Mesodermal cell (in vitro differentiated cells): Measurements from ENCODE around the gene NUDT14.

Experiments used
- H3K27ac ChIP-seq: 2 replicates; pipeline ENCODE4 v1.7.0; 2013; ENCODE audit warnings: mild to moderate bottlenecking, low read depth, low read length, moderate library complexity; ENCODE audit not compliant: severe bottlenecking
- H3K36me3 ChIP-seq: 2 replicates; pipeline ENCODE4 v1.7.1; 2013; ENCODE audit warnings: mild to moderate bottlenecking, low read length, moderate library complexity; ENCODE audit not compliant: control insufficient read depth, insufficient read depth
- H3K4me1 ChIP-seq: one replicate; pipeline ENCODE4 v1.7.1; 2013; ENCODE audit warnings: mild to moderate bottlenecking, low read length; ENCODE audit not compliant: insufficient read depth, control insufficient read depth, poor library complexity, severe bottlenecking
- H3K4me3 ChIP-seq: 2 replicates; pipeline ENCODE4 v1.7.0; 2013; ENCODE audit warnings: low read length, control low read depth, mild to moderate bottlenecking; ENCODE audit not compliant: insufficient read depth, poor library complexity, severe bottlenecking; ENCODE audit errors: extremely low read depth
- H3K9me3 ChIP-seq: 2 replicates; pipeline ENCODE4 v1.7.1; 2013; ENCODE audit warnings: mild to moderate bottlenecking, low read length, moderate library complexity; ENCODE audit not compliant: control insufficient read depth
- WGBS, 2 experiments: methylation state at CpG; one replicate each; pipeline ENCODE4 v1.1.5; 2013; ENCODE audit warnings: missing lambda C conversion rate in 2 of 2; ENCODE audit not compliant: insufficient coverage in 2 of 2; 5-methylcytosine and 5-hydroxymethylcytosine counted together

The NUDT14 gene

GRCh38 chr14:105165761-105166485, 15.2 kb downstream of the NUDT14 start:
- Histone ChIP-seq H3K36me3 (no peaks in the 10 kb centered on the region), H3K4me1 (peaks cover 7% of the 10 kb centered on the region), H3K9me3 (no peaks in the 10 kb centered on the region), H3K27ac (no peak overlapping the region), H3K4me3 (no peak overlapping the region)
- WGBS, 2 experiments = 95% methylated on average over 21 to 30 of the region's 32 CpGs

- Histone ChIP-seq H3K9me3 (no peaks in the 10 kb centered on the region), H3K36me3 (no peaks in the 10 kb centered on the region), H3K4me3 (no peak overlapping the region), H3K4me1 (no peaks in the 10 kb centered on the region), H3K27ac (no peak overlapping the region)
- 58 to 72% methylated on average over 2 to 5 of the region's 10 CpGs for WGBS, 2 experiments
These were observed 15.9 kb downstream of the NUDT14 start for GRCh38 chr14:105165134-105165704.

DNA sequence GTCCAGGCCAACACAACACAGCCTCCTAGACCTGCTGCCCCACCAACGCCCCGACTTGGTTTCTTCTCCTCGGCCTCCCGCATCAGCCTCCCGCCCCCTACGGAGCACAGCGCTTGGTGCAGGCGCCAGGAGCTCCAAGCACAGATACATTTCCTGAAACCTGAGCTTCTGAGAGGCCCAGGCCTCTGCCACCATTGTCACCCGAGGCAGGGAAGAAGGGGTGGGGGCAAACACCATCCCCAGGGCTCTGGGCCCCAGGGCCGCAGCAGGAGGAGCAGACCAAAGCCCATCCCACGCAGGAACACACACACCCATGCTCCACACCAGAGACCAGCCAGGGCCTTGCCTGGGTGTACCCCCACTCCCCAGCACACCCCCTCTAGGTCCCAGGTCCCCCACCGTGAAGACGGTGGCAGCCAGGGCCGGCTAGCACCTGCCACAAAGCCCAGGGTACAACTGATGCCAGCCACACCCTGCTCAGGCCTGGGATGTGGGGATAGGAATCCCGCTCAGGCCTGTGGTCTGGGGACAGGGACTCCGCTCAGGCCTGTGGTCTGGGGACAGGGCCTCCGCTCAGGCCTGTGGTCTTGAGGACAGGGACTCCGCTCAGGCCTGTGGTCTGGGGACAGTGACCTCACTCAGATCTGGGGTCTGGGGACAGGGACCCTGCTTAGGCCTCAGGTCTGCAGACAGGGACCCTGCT, 17.9 kb downstream of the NUDT14 start:
- H3K4me3 ChIP-seq = no peak overlapping the region
- H3K4me1 ChIP-seq = no peaks in the 10 kb centered on the region
- WGBS, 2 experiments = 85 to 88% methylated on average over 14 to 16 of the region's 18 CpGs
- no peak overlapping the region for H3K27ac ChIP-seq
- H3K9me3 ChIP-seq = no peaks in the 10 kb centered on the region
- H3K36me3 ChIP-seq = no peaks in the 10 kb centered on the region

- H3K4me3 ChIP-seq = no peak overlapping the region
- WGBS, 2 experiments = 87% methylated on average over 2 of the region's 2 CpGs; no CpG with 5 or more reads in 1 of the 2 experiments
These were observed 18.5 kb downstream of the NUDT14 start for GRCh38 chr14:105162669-105162979.

DNA sequence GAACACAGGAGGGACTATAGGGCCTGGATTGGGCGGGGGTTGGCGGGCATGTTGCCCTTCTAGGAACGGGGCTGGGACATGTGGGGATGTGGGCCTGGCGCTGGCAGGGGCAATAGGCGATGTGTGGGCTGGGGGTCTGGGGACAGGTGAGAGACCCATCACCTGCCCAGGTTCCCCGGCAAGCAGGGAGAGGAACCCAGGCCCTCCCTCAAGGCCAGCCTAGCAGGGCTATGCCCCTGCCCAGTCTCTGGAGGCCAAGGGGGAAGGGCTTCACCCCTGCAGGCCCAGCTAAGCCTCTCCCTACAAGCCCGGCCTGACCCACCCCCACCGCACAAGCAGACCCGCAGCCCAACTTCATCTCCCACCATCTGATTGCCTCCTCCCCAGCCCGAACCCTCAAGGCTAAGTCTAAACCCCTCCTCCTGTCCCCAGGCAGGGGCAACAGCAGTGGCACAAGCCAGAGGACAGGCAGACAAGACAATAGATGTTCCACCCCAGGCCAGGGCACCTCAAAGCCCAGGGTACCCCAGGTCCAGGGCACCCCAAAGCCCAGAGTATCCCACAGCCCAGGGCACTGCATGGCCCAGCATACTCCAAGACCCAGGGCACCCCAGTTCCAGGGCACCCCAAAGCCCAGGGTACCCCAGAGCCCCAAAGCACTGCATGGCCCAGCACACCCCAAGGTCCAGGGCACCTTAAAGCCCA, 19.0 kb downstream of the NUDT14 start:
- Histone ChIP-seq H3K4me1 (no peaks in the 10 kb centered on the region), H3K9me3 (no peaks in the 10 kb centered on the region), H3K36me3 (no peaks in the 10 kb centered on the region), H3K4me3 (no peak overlapping the region), H3K27ac (no peak overlapping the region)
- 89 to 95% methylated on average over 7 to 8 of the region's 10 CpGs for WGBS, 2 experiments

More at GRCh38 chr14:105162669-105162979, 18.5 kb downstream of the NUDT14 start:
- H3K36me3 ChIP-seq = no peaks in the 10 kb centered on the region
- H3K4me1 ChIP-seq = no peaks in the 10 kb centered on the region
- no peak overlapping the region for H3K27ac ChIP-seq
- no peaks in the 10 kb centered on the region for H3K9me3 ChIP-seq

DNA sequence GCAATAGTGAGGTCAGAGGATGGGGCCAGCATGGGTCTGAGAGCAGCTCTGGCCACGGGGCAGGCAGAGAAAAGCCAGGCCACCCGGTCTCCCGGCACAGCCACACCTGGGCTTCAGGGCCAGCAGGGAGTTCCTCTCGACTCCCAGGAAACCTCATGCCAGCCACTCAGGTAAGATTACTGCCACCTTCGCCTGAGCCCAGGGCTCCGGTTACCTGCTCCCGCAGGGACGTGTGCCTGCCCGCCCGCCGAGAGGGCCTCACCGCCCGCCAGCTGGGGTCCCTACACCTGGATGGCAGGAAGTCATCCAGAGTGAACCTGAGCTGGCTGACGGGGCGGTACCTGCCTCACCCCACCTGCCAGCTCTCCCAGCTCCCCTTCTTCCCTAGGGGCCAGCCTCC, 19.8 kb downstream of the NUDT14 start:
- Histone ChIP-seq H3K4me1 (no peaks in the 10 kb centered on the region), H3K9me3 (no peaks in the 10 kb centered on the region), H3K27ac (no peak overlapping the region), H3K36me3 (no peaks in the 10 kb centered on the region), H3K4me3 (no peak overlapping the region)
- 89 to 92% methylated on average over 15 of the region's 15 CpGs for WGBS, 2 experiments

DNA sequence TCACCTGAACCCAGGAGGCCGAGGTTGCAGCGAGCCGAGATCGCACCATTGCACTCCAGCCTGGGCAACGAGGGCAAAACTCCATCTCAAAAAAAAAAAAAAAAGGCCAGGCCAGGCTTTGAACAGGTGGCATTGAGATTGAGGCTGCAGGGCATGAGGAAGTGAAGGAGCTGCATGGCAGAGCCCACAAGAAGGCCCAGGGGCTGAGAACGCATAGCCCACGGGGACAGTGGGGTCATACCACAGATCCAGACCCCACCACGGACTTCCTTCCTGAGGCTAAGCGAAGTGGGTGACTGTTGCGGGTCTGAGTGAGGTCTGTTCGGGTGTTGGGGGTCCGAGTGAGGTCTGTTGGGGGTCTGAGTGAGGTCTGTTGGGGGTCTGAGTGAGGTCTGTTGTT, 20.3 kb downstream of the NUDT14 start:
- no peak overlapping the region for H3K27ac ChIP-seq
- H3K4me1 ChIP-seq = no peaks in the 10 kb centered on the region
- WGBS, 2 experiments = 90% methylated on average over 2 to 9 of the region's 12 CpGs
- no peaks in the 10 kb centered on the region for H3K36me3 ChIP-seq
- H3K9me3 ChIP-seq = no peaks in the 10 kb centered on the region
- no peak overlapping the region for H3K4me3 ChIP-seq

DNA sequence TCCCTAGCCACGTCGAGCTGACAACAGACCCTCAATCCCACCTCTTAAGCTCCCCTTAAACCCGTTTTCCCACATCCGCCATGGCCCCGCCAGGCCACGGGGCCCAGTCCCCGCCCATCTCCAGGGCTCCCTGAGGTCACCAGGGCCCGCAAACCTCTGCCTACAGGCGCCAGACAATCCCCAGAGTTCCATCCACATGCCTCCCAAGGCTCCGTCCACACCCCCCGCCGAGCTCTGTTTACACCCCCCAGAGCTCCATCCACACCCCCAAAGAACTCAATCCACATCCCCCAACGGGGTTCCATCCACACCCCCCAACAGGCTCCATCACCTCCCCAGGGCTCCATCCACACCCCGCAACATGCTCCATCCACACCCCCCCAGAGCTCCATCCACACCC, 21.8 kb downstream of the NUDT14 start:
- no peaks in the 10 kb centered on the region for H3K36me3 ChIP-seq
- H3K4me3 ChIP-seq = no peak overlapping the region
- 87 to 94% methylated on average over 7 to 8 of the region's 14 CpGs for WGBS, 2 experiments
- H3K9me3 ChIP-seq = no peaks in the 10 kb centered on the region
- H3K4me1 ChIP-seq = no peaks in the 10 kb centered on the region
- no peak overlapping the region for H3K27ac ChIP-seq

DNA sequence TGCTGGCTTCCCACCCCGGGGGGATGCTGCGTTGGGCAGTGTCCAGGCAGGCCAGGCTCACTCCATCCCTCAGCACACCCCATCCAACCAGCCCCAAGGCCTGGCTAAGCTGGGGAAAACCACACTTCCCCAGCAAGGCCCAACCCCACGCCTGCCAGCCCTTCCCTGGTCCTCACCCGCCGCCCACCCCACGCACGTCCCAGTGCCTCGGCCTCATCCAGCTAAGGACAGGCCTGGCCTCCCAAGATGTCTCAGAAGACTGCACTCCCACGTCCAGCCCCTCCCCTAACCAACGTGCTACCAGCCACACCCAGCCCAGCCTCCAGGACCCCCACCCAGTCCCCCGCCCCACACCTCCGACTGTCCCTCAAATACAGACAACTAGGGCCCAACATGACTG, 22.3 kb downstream of the NUDT14 start:
- WGBS, 2 experiments = 88 to 89% methylated on average over 8 to 12 of the region's 12 CpGs
- Histone ChIP-seq H3K36me3 (no peaks in the 10 kb centered on the region), H3K4me1 (no peaks in the 10 kb centered on the region), H3K27ac (no peak overlapping the region), H3K9me3 (no peaks in the 10 kb centered on the region), H3K4me3 (no peak overlapping the region)

- H3K4me3 ChIP-seq = no peak overlapping the region
- H3K4me1 ChIP-seq = no peaks in the 10 kb centered on the region
- H3K9me3 ChIP-seq = no peaks in the 10 kb centered on the region
- H3K27ac ChIP-seq = no peak overlapping the region
- 94 to 95% methylated on average over 14 to 15 of the region's 15 CpGs for WGBS, 2 experiments
- H3K36me3 ChIP-seq = no peaks in the 10 kb centered on the region
These were observed 23.2 kb downstream of the NUDT14 start for GRCh38 chr14:105157872-105158271.
